22Rv1 (cell line): ENCODE data around the gene HES4.
A peak's percentile ranks its signal among the peaks of the same experiment; 100 is the strongest.

ENCODE experiments used
- H3K27ac ChIP-seq: fragments of 450-650 bp; 2 replicates; pipeline ENCODE4 v1.5.1; 2017
- CTCF ChIP-seq: fragments of 450-650 bp; IDR thresholded peaks from 2 replicates; pipeline ENCODE4 v1.5.1; 2017; ENCODE audit warnings: mild to moderate bottlenecking
- ZFX ChIP-seq: fragments of 450-650 bp; IDR thresholded peaks from 2 replicates; pipeline ENCODE4 v1.6.1; 2017; ENCODE audit warnings: antibody characterized with exemption, borderline replicate concordance

The HES4 gene

DNA sequence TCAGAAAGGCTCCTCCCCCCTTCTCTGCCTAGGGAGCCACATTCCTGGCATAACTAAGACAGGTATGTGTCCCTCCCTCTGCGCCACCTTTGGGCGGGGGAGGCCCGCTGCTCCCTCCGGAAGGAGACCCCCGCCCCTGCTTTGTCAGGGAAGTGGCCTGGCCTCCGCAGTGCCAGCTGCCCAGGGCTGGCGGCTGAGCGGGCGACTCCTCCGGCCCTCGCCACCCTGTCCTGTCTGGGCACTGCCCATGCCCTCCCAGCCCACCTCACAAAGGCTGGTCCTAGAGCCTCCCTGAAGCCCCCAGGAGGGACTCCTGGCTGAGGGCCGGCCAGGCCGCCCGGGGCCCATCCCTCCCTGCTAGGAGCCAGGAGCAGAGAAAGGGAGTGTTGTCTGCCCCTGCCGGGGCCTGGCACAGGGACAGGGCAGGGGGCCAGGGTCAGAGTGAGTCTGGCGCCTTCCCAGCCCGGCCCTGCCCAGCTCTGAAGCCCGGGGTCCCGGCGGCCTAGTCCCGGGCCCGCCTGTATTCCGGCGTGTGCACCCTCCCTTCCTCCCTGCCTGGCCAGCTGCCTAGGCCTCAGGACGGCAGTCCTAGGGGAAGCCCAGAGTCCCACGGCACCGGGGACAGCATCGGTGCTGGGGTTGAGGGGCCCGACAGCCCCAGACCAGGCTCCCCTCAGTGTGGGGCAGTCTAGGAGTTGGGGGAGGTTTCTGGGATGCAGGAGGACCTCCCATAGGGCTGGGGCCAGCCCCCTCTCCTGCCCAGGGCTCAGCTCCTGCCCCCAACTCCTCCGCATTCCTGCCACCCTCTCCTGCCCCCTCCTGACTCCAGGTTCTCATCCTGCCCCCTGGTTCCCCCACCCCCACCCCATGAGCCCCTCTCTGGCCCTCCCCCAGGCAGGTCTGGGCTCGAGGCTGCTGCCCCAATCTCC is 25.1 kb upstream of the HES4 start:
- H3K27ac ChIP-seq, result peak overlapping the region; percentile 53
- TF ChIP-seq CTCF (no peak), ZFX (no peak)

- peak overlapping the region; percentile 53 for H3K27ac ChIP-seq
- no peak for TF ChIP-seq ZFX
Measured at GRCh38 chr1:1024149-1024770, 24.4 kb upstream of the HES4 start.

- H3K27ac ChIP-seq, result no peak overlapping the region
- TF ChIP-seq CTCF (no peak), ZFX (no peak)
Measured at GRCh38 chr1:1023700-1024099, 23.8 kb upstream of the HES4 start.

- no peak for TF ChIP-seq CTCF
- TF ChIP-seq ZFX, result no peak
- no peak overlapping the region for H3K27ac ChIP-seq
Measured at GRCh38 chr1:1022302-1023009, 22.6 kb upstream of the HES4 start.

- no peak for TF ChIP-seq CTCF
- no peak for TF ChIP-seq ZFX
- peak overlapping the region; percentile 87 for H3K27ac ChIP-seq
Measured at GRCh38 chr1:1021920-1022259, 22.0 kb upstream of the HES4 start.

- peak overlapping the region; percentile 87 for H3K27ac ChIP-seq
- TF ChIP-seq ZFX (no peak), CTCF (no peak)
Measured at GRCh38 chr1:1021010-1021919, 21.4 kb upstream of the HES4 start.
